Measurements from ENCODE around the gene SPTSSA. TPM values are rescaled to one million over a fixed set of nuclear protein-coding genes. Genes with fewer than 3 reads are reported as not detected.

The SPTSSA gene
- total RNA-seq, 3 donors from 2014 or later (not counting 1 experiment from before 2014, with no cell fraction given): 3.2 to 4.9 (median 4.9) TPM

DNA sequence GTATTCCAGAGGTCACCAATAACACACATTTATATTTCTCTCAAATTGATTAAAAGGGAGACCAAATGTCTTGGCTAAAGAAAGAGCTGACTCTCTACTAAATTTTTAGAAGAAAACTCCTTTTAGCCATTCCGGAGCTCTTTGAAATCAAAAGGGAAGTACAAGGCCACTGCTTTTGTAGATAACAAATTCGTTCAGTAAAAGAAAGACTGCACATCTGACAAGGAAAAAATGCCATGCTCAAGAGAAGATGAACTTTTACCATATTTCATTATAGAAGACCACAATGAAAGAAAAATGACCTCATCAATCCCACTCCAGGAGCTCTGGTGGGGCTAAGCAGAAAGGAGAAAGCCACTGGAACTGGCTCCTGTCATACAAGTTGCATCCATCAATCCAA is 57.6 kb downstream of the SPTSSA start:
- intact Hi-C loops (cut with micrococcal nuclease): no loop called here
- no peak overlapping the region for H3K4me3 ChIP-seq (ENCODE audit: low read length)
- H3K4me1 Mint-ChIP-seq: no peaks in the 10 kb centered on the region
- 6% methylated on average over 2 of the region's 2 CpGs for WGBS (ENCODE audit: insufficient coverage)
- no peak for DNase-seq
- no peak for ATAC-seq
- H3K4me1 ChIP-seq (ENCODE audit: control insufficient read depth, insufficient read depth, low read length): no peaks in the 10 kb centered on the region
- no peaks in the 10 kb centered on the region for H3K36me3 Mint-ChIP-seq
- no peak overlapping the region for H3K27ac ChIP-seq (ENCODE audit: low read length)
- H3K27me3 ChIP-seq (ENCODE audit: control insufficient read depth, insufficient read depth, low read length): no peaks in the 10 kb centered on the region
- no peaks in the 10 kb centered on the region for H3K9me3 Mint-ChIP-seq
- TF ChIP-seq, protein P1, sequence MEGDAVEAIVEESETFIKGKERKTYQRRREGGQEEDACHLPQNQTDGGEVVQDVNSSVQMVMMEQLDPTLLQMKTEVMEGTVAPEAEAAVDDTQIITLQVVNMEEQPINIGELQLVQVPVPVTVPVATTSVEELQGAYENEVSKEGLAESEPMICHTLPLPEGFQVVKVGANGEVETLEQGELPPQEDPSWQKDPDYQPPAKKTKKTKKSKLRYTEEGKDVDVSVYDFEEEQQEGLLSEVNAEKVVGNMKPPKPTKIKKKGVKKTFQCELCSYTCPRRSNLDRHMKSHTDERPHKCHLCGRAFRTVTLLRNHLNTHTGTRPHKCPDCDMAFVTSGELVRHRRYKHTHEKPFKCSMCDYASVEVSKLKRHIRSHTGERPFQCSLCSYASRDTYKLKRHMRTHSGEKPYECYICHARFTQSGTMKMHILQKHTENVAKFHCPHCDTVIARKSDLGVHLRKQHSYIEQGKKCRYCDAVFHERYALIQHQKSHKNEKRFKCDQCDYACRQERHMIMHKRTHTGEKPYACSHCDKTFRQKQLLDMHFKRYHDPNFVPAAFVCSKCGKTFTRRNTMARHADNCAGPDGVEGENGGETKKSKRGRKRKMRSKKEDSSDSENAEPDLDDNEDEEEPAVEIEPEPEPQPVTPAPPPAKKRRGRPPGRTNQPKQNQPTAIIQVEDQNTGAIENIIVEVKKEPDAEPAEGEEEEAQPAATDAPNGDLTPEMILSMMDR (IDR thresholded peaks at IDR 0.05): no peak
- no peaks in the 10 kb centered on the region for H3K36me3 ChIP-seq (ENCODE audit: control insufficient read depth, insufficient read depth, low read length)
- H3K9me3 ChIP-seq (ENCODE audit: control insufficient read depth, insufficient read depth, low read length): no peaks in the 10 kb centered on the region
- H3K27ac Mint-ChIP-seq: no peak overlapping the region
- H3K4me3 Mint-ChIP-seq: no peak overlapping the region
- H3K27me3 Mint-ChIP-seq (ENCODE audit: low read depth in 2 of 2): peaks cover 0 to 4% of the 10 kb centered on the region in 2 donors

DNA sequence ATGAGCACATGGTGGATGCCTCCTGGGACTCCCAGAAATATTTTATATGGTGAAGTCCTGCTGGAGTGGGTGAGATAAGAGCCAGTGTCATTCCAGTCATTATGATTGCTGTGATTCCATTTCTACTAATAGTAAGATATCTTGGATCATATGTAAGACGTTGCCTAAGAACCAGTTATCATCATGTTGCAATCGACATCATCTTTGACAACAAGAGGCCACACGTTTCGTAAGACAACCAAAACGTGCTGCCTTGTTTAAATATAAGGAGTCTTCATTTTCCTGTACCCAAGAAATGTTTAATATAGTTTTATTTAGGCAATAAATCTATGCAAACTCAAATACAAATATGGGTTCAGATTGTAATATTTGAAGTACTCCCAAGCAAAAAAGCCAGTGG is 58.4 kb downstream of the SPTSSA start:
- Mint-ChIP-seq H3K27me3 (ENCODE audit: low read depth in 2 of 2) (peaks cover 0 to 4% of the 10 kb centered on the region in 2 donors), H3K27ac (no peak overlapping the region), H3K4me1 (no peaks in the 10 kb centered on the region), H3K9me3 (no peaks in the 10 kb centered on the region), H3K36me3 (no peaks in the 10 kb centered on the region), H3K4me3 (no peak overlapping the region)
- Histone ChIP-seq H3K9me3 (ENCODE audit: control insufficient read depth, insufficient read depth, low read length) (no peaks in the 10 kb centered on the region), H3K27me3 (ENCODE audit: control insufficient read depth, insufficient read depth, low read length) (no peaks in the 10 kb centered on the region), H3K4me1 (ENCODE audit: control insufficient read depth, insufficient read depth, low read length) (no peaks in the 10 kb centered on the region), H3K27ac (ENCODE audit: low read length) (no peak overlapping the region), H3K4me3 (ENCODE audit: low read length) (no peak overlapping the region), H3K36me3 (ENCODE audit: control insufficient read depth, insufficient read depth, low read length) (no peaks in the 10 kb centered on the region)
- intact Hi-C loops (cut with micrococcal nuclease): no loop called here
- TF ChIP-seq, protein P1 (IDR thresholded peaks at IDR 0.05): no peak
- 90% methylated on average over 5 of the region's 5 CpGs for WGBS (ENCODE audit: insufficient coverage)
- ATAC-seq (no peak), DNase-seq (no peak)

DNA sequence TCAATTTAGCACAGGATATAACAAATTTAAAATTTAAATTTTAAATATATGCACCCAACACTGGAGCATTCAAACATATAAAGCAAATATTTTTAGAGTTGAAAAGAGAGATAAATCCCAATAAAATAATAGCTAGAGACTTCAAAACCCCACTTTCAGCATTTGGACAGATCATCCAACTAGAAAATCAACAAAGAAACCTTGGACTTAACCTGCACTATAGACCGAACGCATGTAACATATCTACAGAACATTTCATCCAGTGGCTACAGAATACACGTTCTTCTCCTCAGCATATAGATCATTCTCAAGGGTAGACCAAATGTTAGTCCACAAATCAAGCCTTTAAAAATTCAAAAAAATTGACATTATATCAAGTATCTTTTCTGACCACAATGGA is 64.0 kb downstream of the SPTSSA start:
- ATAC-seq (no peak), DNase-seq (no peak)
- Histone ChIP-seq H3K4me1 (ENCODE audit: control insufficient read depth, insufficient read depth, low read length) (no peaks in the 10 kb centered on the region), H3K9me3 (ENCODE audit: control insufficient read depth, insufficient read depth, low read length) (no peaks in the 10 kb centered on the region), H3K27me3 (ENCODE audit: control insufficient read depth, insufficient read depth, low read length) (no peaks in the 10 kb centered on the region), H3K36me3 (ENCODE audit: control insufficient read depth, insufficient read depth, low read length) (no peaks in the 10 kb centered on the region), H3K27ac (ENCODE audit: low read length) (no peak overlapping the region), H3K4me3 (ENCODE audit: low read length) (no peak overlapping the region)
- Mint-ChIP-seq H3K36me3 (no peaks in the 10 kb centered on the region), H3K27me3 (ENCODE audit: low read depth in 2 of 2) (peaks cover 9% of the 10 kb centered on the region in 2 donors), H3K27ac (no peak overlapping the region), H3K4me3 (no peak overlapping the region), H3K9me3 (peaks cover 0 to 2% of the 10 kb centered on the region in 2 donors), H3K4me1 (no peaks in the 10 kb centered on the region)
- 59% methylated on average over 3 of the region's 3 CpGs for WGBS (ENCODE audit: insufficient coverage)
- intact Hi-C loops (cut with micrococcal nuclease): no loop called here
- TF ChIP-seq, protein P1 (IDR thresholded peaks at IDR 0.05): no peak

DNA sequence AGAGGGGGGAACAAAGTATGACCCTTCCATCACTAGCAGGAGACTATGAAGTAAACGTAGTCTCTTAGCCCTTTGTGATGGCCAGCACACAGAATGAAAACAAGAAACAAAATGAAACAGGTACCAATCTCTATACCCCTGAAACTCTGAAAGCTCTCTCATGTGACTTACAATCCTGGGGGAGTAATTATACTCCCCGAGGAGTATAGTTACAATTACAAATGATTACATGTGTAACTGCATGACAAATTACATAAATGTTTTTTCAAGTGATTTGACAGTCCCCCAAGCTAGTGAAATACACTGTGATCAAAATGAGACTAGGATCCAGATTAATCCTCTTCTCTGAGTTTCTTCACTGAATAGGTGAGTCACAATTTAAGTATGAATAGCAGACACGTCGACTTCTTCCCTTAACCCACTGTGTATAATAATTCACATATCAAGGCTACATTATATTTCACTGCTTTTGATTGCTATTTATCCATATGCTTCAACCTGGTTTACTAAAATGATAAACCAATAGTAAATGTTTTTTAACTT is 74.0 kb downstream of the SPTSSA start:
- no peak for ATAC-seq
- H3K9me3 ChIP-seq (ENCODE audit: control insufficient read depth, insufficient read depth, low read length): peaks cover 4% of the 10 kb centered on the region
- Mint-ChIP-seq H3K36me3 (peaks cover 4% of the 10 kb centered on the region), H3K27me3 (ENCODE audit: low read depth in 2 of 2) (peaks cover 8 to 10% of the 10 kb centered on the region in 2 donors), H3K9me3 (peaks cover 3% of the 10 kb centered on the region in 2 donors), H3K27ac (no peak overlapping the region), H3K4me3 (no peak overlapping the region), H3K4me1 (no peaks in the 10 kb centered on the region)
- no peak overlapping the region for H3K27ac ChIP-seq (ENCODE audit: low read length)
- H3K27me3 ChIP-seq (ENCODE audit: control insufficient read depth, insufficient read depth, low read length): no peaks in the 10 kb centered on the region
- intact Hi-C loops (cut with micrococcal nuclease): no loop called here
- TF ChIP-seq, protein P1 (IDR thresholded peaks at IDR 0.05): no peak
- 89% methylated on average over 2 of the region's 4 CpGs for WGBS (ENCODE audit: insufficient coverage)
- no peak for DNase-seq
- H3K36me3 ChIP-seq (ENCODE audit: control insufficient read depth, insufficient read depth, low read length): no peaks in the 10 kb centered on the region
- no peak overlapping the region for H3K4me3 ChIP-seq (ENCODE audit: low read length)
- H3K4me1 ChIP-seq (ENCODE audit: control insufficient read depth, insufficient read depth, low read length): no peaks in the 10 kb centered on the region

Measured in natural killer cell (primary cell).